ENCODE measurements around the gene TPGS2. TPM values are rescaled to one million over a fixed set of nuclear protein-coding genes. Genes with fewer than 3 reads are reported as not detected.

The TPGS2 gene
- total and polyA plus RNA-seq, 2 of the 8 experiments (the other 6 are each of a cell fraction or from before 2014, with no cell fraction given) = 151 to 273 TPM

DNA sequence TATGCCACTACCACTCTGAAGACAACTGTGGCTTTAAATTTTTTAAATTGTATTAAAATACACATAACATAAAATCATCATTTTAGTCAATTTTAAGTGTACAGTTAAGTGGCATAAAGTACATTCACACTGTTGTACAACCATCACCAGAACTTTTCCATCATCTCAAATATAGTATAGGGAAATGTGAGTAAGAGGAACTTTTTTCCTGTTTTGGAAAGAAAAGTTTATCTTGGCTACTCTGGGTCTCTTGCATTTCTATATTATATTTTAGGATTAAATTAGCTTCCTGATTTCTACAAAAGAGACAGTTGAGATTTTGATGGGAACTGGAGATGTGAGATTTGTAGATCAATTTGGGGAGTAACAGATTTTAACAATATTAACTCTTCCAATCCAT lies 3.3 kb downstream of the TPGS2 start:
- Histone ChIP-seq H2BK120ac (replicated peaks; ENCODE audit: low read depth, low read length) (no peak overlapping the region), H2BK12ac (ENCODE audit: low read depth, low read length) (no peak overlapping the region), H3K9ac (replicated peaks in 1 of 4; ENCODE audit: extremely low read depth in 1 of 4, low read depth in 3 of 4, low read length in 3 of 4) (no peak overlapping the region), H2BK15ac (ENCODE audit: low read length) (no peak overlapping the region), H3K4me2 (ENCODE audit: insufficient read depth in 1 of 2, low read depth in 2 of 2, low read length in 2 of 2) (no peak overlapping the region), H3K27me3 (replicated peaks in 1 of 4; ENCODE audit: control insufficient read depth in 3 of 4, extremely low read depth in 1 of 4, insufficient read depth in 3 of 4, low read length in 3 of 4) (no peaks in the 10 kb centered on the region), H3K36me3 (ENCODE audit: control insufficient read depth in 2 of 4, insufficient read depth in 4 of 4, low read length in 3 of 4) (peaks cover 0 to 3% (median 2%) of the 10 kb centered on the region in 4 experiments; a peak in 4 of 8 replicates), H3K27ac (ENCODE audit: low read depth, low read length) (no peak overlapping the region), H3K9me3 (ENCODE audit: insufficient read depth in 2 of 2, low read depth in 1 of 2, low read length in 1 of 2) (no peaks in the 10 kb centered on the region), H3K4me1 (replicated peaks in 1 of 4; ENCODE audit: control insufficient read depth in 3 of 4, insufficient read depth in 4 of 4, low read length in 3 of 4) (peaks cover 0 to 5% (median 2%) of the 10 kb centered on the region in 4 experiments; a peak in 1 of 7 replicates), H2AK5ac (ENCODE audit: low read depth, low read length) (no peak overlapping the region), H3K4ac (replicated peaks; ENCODE audit: insufficient read length, low read depth, low read length) (no peak overlapping the region), H3K56ac (replicated peaks; ENCODE audit: insufficient read length, low read depth, low read length) (no peak overlapping the region), H2BK20ac (ENCODE audit: low read length) (no peak overlapping the region), H4K8ac (ENCODE audit: extremely low read depth, insufficient read depth, low read length) (no peak overlapping the region), H4K5ac (ENCODE audit: insufficient read length, low read depth, low read length) (no peak overlapping the region), H3K79me2 (ENCODE audit: control insufficient read depth in 1 of 2, insufficient read depth in 2 of 2, low read length in 2 of 2) (peaks cover 0 to 12% of the 10 kb centered on the region in 2 experiments; a peak in 3 of 4 replicates), H4K91ac (replicated peaks; ENCODE audit: insufficient read length, low read length) (no peak overlapping the region), H3K79me1 (ENCODE audit: low read depth, low read length) (peaks cover 2% of the 10 kb centered on the region; the same call in 1 of the 2 replicates), H3K23me2 (ENCODE audit: low read depth, low read length) (peaks cover 7% of the 10 kb centered on the region), H3K23ac (ENCODE audit: insufficient read length) (no peak overlapping the region), H2AFZ (ENCODE audit: low read length) (no peak overlapping the region), H3K4me3 (ENCODE audit: extremely low read depth in 1 of 4, insufficient read depth in 2 of 4, low read depth in 3 of 4, low read length in 4 of 4) (no peak overlapping the region), H4K20me1 (replicated peaks in 1 of 2; ENCODE audit: control insufficient read depth in 1 of 2, insufficient read depth in 2 of 2, low read length in 2 of 2) (no peaks in the 10 kb centered on the region), H3K18ac (ENCODE audit: extremely low read depth, low read length) (no peak overlapping the region), H2BK5ac (ENCODE audit: low read depth, low read length) (no peak overlapping the region), H3K14ac (ENCODE audit: insufficient read length) (no peak overlapping the region)
- CTCF ChIA-PET (ENCODE audit: partially characterized antibody) = interaction anchor here (0.9 kb wide), 1 partner anchor 13 kb away, joined by 3 read pairs; no protein-coding TSS in a partner anchor
- DNase-seq (ENCODE audit: low read depth in 1 of 2, low spot score in 2 of 2) (no peak), FAIRE-seq (no peak)
- POLR2A ChIA-PET (ENCODE audit: partially characterized antibody) = no interaction called here
- TF ChIP-seq SAP30 (IDR thresholded peaks at IDR 0.05; ENCODE audit: insufficient read depth, insufficient replicate concordance, low read length) (no peak), EGR1 (IDR thresholded peaks at IDR 0.05; ENCODE audit: borderline replicate concordance, low read depth, low read length) (no peak), MAFK (IDR thresholded peaks at IDR 0.05; ENCODE audit: low read depth, low read length) (no peak), CBX5 (IDR thresholded peaks at IDR 0.05; ENCODE audit: low read depth, low read length) (no peak), EZH2 (IDR thresholded peaks at IDR 0.05; ENCODE audit: low read depth, low read length, severe bottlenecking) (no peak), PHF8 (conservative IDR thresholded peaks at IDR 0.05; ENCODE audit: low read depth, low read length) (no peak), SUZ12 (IDR thresholded peaks at IDR 0.05; ENCODE audit: low read length) (no peak), SP4 (IDR thresholded peaks at IDR 0.05; ENCODE audit: low read length) (no peak), HDAC2 (IDR thresholded peaks at IDR 0.05; ENCODE audit: borderline replicate concordance in 1 of 2, low read depth in 2 of 2, low read length in 2 of 2) (no peak), SRF (IDR thresholded peaks at IDR 0.05; ENCODE audit: low read depth, low read length) (no peak)
- TF ChIP-seq, protein P1, sequence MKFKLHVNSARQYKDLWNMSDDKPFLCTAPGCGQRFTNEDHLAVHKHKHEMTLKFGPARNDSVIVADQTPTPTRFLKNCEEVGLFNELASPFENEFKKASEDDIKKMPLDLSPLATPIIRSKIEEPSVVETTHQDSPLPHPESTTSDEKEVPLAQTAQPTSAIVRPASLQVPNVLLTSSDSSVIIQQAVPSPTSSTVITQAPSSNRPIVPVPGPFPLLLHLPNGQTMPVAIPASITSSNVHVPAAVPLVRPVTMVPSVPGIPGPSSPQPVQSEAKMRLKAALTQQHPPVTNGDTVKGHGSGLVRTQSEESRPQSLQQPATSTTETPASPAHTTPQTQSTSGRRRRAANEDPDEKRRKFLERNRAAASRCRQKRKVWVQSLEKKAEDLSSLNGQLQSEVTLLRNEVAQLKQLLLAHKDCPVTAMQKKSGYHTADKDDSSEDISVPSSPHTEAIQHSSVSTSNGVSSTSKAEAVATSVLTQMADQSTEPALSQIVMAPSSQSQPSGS (IDR thresholded peaks at IDR 0.05; ENCODE audit: low read length) = no peak

All from H1 (cell line).